HEK293 (cell line): Measurements from ENCODE around the gene FZD2.

Experiments
- CTCF ChIA-PET: fragments of 350-600 bp; formaldehyde crosslinking; extraction: SDS; loops from one replicate; lab custom pipeline; 2021; ENCODE audit warnings: antibody characterized with exemption; lab: Yijun Ruan, JAX
- POLR2A ChIA-PET: fragments of 300-600 bp; formaldehyde crosslinking; extraction: SDS; loops from one replicate; lab custom pipeline; 2020; ENCODE audit warnings: antibody characterized with exemption, inconsistent platforms; lab: Yijun Ruan, JAX
- H3K27ac ChIP-seq: fragments of 200-500 bp; sonication (Bioruptor generic); 2 replicates; pipeline ENCODE4 v1.5.1; 2014; ENCODE audit warnings: low read depth, low read length, control low read depth, inconsistent platforms; ENCODE audit errors: extremely low read depth
- H3K36me3 ChIP-seq, 2 experiments: fragments of 200-500 bp in 1 of 2; sonication (Bioruptor generic) in 1 of 2; 1 replicate in 1 of 2; 2 replicates in 1 of 2; pipeline ENCODE4 v1.5.1; 2014 to 2017; ENCODE audit warnings: inconsistent platforms in 2 of 2, low read length in 2 of 2; ENCODE audit not compliant: control insufficient read depth in 2 of 2, insufficient read depth in 1 of 2
- H3K4me1 ChIP-seq: fragments of 200-500 bp; sonication (Bioruptor generic); 2 replicates; pipeline ENCODE4 v1.5.1; 2014; ENCODE audit warnings: mild to moderate bottlenecking, low read length, inconsistent platforms; ENCODE audit not compliant: control insufficient read depth, insufficient read depth
- H3K4me3 ChIP-seq: 2 replicates; pipeline ENCODE4 v1.5.1; 2011; ENCODE audit warnings: low read depth, mild to moderate bottlenecking, control low read depth, low read length, moderate library complexity
- H3K9me3 ChIP-seq: fragments of 200-500 bp; sonication (Bioruptor generic); 2 replicates; pipeline ENCODE4 v1.5.1; 2014; ENCODE audit warnings: low read depth, low read length, inconsistent platforms; ENCODE audit not compliant: control insufficient read depth, insufficient read depth
- EGR2 ChIP-seq: fragments of 450-650 bp; formaldehyde crosslinking; IDR thresholded peaks from 2 replicates; pipeline ENCODE4 v1.5.1; 2016; ENCODE audit warnings: low read depth, missing biosample characterization, missing genetic modification characterization
- KLF1 ChIP-seq: fragments of 450-650 bp; formaldehyde crosslinking; IDR thresholded peaks from 2 replicates; pipeline ENCODE4 v1.5.1; 2016; ENCODE audit warnings: missing biosample characterization, missing genetic modification characterization
- REPIN1 ChIP-seq: fragments of 450-650 bp; formaldehyde crosslinking; IDR thresholded peaks from 2 replicates; pipeline ENCODE4 v1.5.1; 2017; ENCODE audit warnings: missing biosample characterization, missing genetic modification characterization, low read depth
- SCRT2 ChIP-seq: fragments of 450-650 bp; formaldehyde crosslinking; IDR thresholded peaks from 2 replicates; pipeline ENCODE4 v1.5.1; 2016; ENCODE audit warnings: missing biosample characterization, missing genetic modification characterization
- WT1 ChIP-seq: fragments of 450-650 bp; formaldehyde crosslinking; IDR thresholded peaks from 2 replicates; pipeline ENCODE4 v1.5.1; 2016; ENCODE audit warnings: missing biosample characterization, missing genetic modification characterization
- ZNF146 ChIP-seq: fragments of 450-650 bp; formaldehyde crosslinking; IDR thresholded peaks from 2 replicates; pipeline ENCODE4 v1.5.1; 2016; ENCODE audit warnings: missing biosample characterization, missing genetic modification characterization
- ZNF223 ChIP-seq: fragments of 450-650 bp; formaldehyde crosslinking; IDR thresholded peaks from 2 replicates; pipeline ENCODE4 v1.5.1; 2016; ENCODE audit warnings: missing biosample characterization, missing genetic modification characterization
- ZNF26 ChIP-seq: fragments of 450-650 bp; formaldehyde crosslinking; IDR thresholded peaks from 2 replicates; pipeline ENCODE4 v1.5.1; 2016; ENCODE audit warnings: missing biosample characterization, missing genetic modification characterization
- ZNF274 ChIP-seq, 2 experiments: fragments of 200-500 bp in 1 of 2; fragments of 450-650 bp in 1 of 2; sonication (Bioruptor generic) in 1 of 2; formaldehyde crosslinking in 1 of 2; IDR thresholded peaks; 2 replicates each; pipeline versions ENCODE4 v1.5.1 to v1.6.1; 2014 to 2016; ENCODE audit warnings: borderline replicate concordance in 1 of 2, inconsistent platforms in 1 of 2, low read length in 1 of 2, missing biosample characterization in 1 of 2, missing genetic modification characterization in 1 of 2
- ZNF292 ChIP-seq: fragments of 450-650 bp; formaldehyde crosslinking; IDR thresholded peaks from 2 replicates; pipeline ENCODE4 v1.5.1; 2016; ENCODE audit warnings: low read depth, missing biosample characterization, missing genetic modification characterization, borderline replicate concordance
- ZNF366 ChIP-seq: fragments of 450-650 bp; formaldehyde crosslinking; conservative IDR thresholded peaks from 2 replicates; pipeline ENCODE4 v1.5.1; 2016; ENCODE audit warnings: missing biosample characterization, missing genetic modification characterization
- ZNF660 ChIP-seq: fragments of 450-650 bp; IDR thresholded peaks from 2 replicates; pipeline ENCODE4 v1.5.1; 2018; ENCODE audit warnings: missing biosample characterization, mild to moderate bottlenecking, missing genetic modification characterization

FZD2 gene

GRCh38 chr17:44558334-44558709 is 1.0 kb downstream of the FZD2 start:
- H3K27ac ChIP-seq: no peak overlapping the region; the same call in 1 of the 2 replicates
- H3K9me3 ChIP-seq: no peaks in the 10 kb centered on the region
- peaks cover 13% of the 10 kb centered on the region for H3K4me1 ChIP-seq
- ChIA-PET CTCF (interaction anchor here (0.6 kb wide), 1 partner anchor 31 kb away, joined by 4 read pairs; no protein-coding TSS in a partner anchor), POLR2A (no interaction called here)
- no peak overlapping the region for H3K4me3 ChIP-seq
- H3K36me3 ChIP-seq: peaks cover 0 to 8% of the 10 kb centered on the region in 2 experiments; a peak in 1 of 3 replicates
- TF ChIP-seq ZNF223 (tag by site-specific recombination) (0 out of 2 replicates have a peak, but pooled peaks have one; percentile 18), ZNF660 (no peak)

- CTCF ChIA-PET: interaction anchor here (0.6 kb wide), 1 partner anchor 31 kb away, joined by 4 read pairs; no protein-coding TSS in a partner anchor
- no peak for TF ChIP-seq EGR2 (tag by site-specific recombination)
- TF ChIP-seq, all 188 proteins: peak for 0
- H3K27ac ChIP-seq: no peak overlapping the region
- H3K4me3 ChIP-seq: no peak overlapping the region
- peaks cover 0 to 8% of the 10 kb centered on the region in 2 experiments; a peak in 1 of 3 replicates for H3K36me3 ChIP-seq
- H3K9me3 ChIP-seq: no peaks in the 10 kb centered on the region
- POLR2A ChIA-PET: no interaction called here
- H3K4me1 ChIP-seq: peaks cover 13% of the 10 kb centered on the region
Measured at GRCh38 chr17:44558710-44559633, 1.7 kb downstream of the FZD2 start.

GRCh38 chr17:44559634-44560554 is 2.6 kb downstream of the FZD2 start:
- Histone ChIP-seq H3K4me3 (no peak overlapping the region), H3K27ac (no peak overlapping the region), H3K36me3 (peaks cover 0 to 8% of the 10 kb centered on the region in 2 experiments; a peak in 1 of 3 replicates), H3K4me1 (peaks cover 13% of the 10 kb centered on the region), H3K9me3 (no peaks in the 10 kb centered on the region)
- CTCF ChIA-PET: no interaction called here
- POLR2A ChIA-PET: no interaction called here
- TF ChIP-seq ZNF274 (IDR thresholded peaks at IDR 0.05; ENCODE audit: low read length) (no peak), ZNF274 (tag by site-specific recombination; IDR thresholded peaks at IDR 0.05; ENCODE audit: borderline replicate concordance) (no peak), SCRT2 (no peak), ZNF26 (tag by site-specific recombination) (no peak), KLF1 (tag by site-specific recombination) (peak; percentile 49; the same call in 1 of the 2 replicates), ZNF292 (tag by site-specific recombination) (no peak), ZNF366 (tag by site-specific recombination) (peak; percentile 31; the same call in 1 of the 2 replicates), REPIN1 (tag by site-specific recombination) (no peak)

GRCh38 chr17:44561237-44561623 is 3.9 kb downstream of the FZD2 start:
- POLR2A ChIA-PET: interaction anchor here (1.3 kb wide), 1 partner anchor 9 kb away, joined by 3 read pairs; no protein-coding TSS in a partner anchor
- peaks cover 0 to 8% of the 10 kb centered on the region in 2 experiments; a peak in 1 of 3 replicates for H3K36me3 ChIP-seq
- peaks cover 10% of the 10 kb centered on the region for H3K4me1 ChIP-seq
- peak; percentile 35; the same call in 1 of the 2 replicates for TF ChIP-seq WT1 (tag by site-specific recombination)
- TF ChIP-seq ZNF146 (tag by site-specific recombination): no peak
- H3K4me3 ChIP-seq: no peak overlapping the region
- no peaks in the 10 kb centered on the region for H3K9me3 ChIP-seq
- CTCF ChIA-PET: interaction anchor here (0.7 to 1.2 kb wide), 2 partner anchors 27 to 304 kb away, joined by 3 to 5 read pairs; no protein-coding TSS in a partner anchor
- H3K27ac ChIP-seq: no peak overlapping the region; the same call in 1 of the 2 replicates
